C4-2B (cell line): ENCODE measurements around the gene LRTM2.

ENCODE experiments used
- H3K27ac ChIP-seq: fragments of 450-650 bp; 2 replicates; pipeline ENCODE4 v1.5.1; 2017
- CTCF ChIP-seq: fragments of 450-650 bp; conservative IDR thresholded peaks from 2 replicates; pipeline ENCODE4 v1.5.1; 2017; ENCODE audit warnings: mild to moderate bottlenecking
- ZFX ChIP-seq: fragments of 450-650 bp; IDR thresholded peaks from 2 replicates; pipeline ENCODE4 v1.6.1; 2017

Gene LRTM2

GRCh38 chr12:1822699-1823098 is 2.3 kb downstream of the LRTM2 start:
- TF ChIP-seq CTCF (no peak), ZFX (no peak)
- no peak overlapping the region for H3K27ac ChIP-seq

GRCh38 chr12:1823237-1823636 is 2.9 kb downstream of the LRTM2 start:
- TF ChIP-seq CTCF (no peak), ZFX (no peak)
- H3K27ac ChIP-seq, result no peak overlapping the region

GRCh38 chr12:1825382-1826102 is 5.2 kb downstream of the LRTM2 start:
- TF ChIP-seq ZFX (no peak), CTCF (no peak)

GRCh38 chr12:1826401-1826800 is 6.0 kb downstream of the LRTM2 start:
- TF ChIP-seq ZFX (no peak), CTCF (no peak)
- H3K27ac ChIP-seq, result no peak overlapping the region

More at GRCh38 chr12:1825382-1826102, 5.2 kb downstream of the LRTM2 start:
- H3K27ac ChIP-seq, result no peak overlapping the region

GRCh38 chr12:1826867-1827705 is 6.7 kb downstream of the LRTM2 start:
- H3K27ac ChIP-seq, result no peak overlapping the region
- TF ChIP-seq CTCF (no peak), ZFX (no peak)

GRCh38 chr12:1827826-1828805 is 7.8 kb downstream of the LRTM2 start:
- H3K27ac ChIP-seq, result no peak overlapping the region
- TF ChIP-seq CTCF (no peak), ZFX (no peak)
